HCT116 (cell line): ENCODE results near the gene ZNF536. TPM values are rescaled to one million over a fixed set of nuclear protein-coding genes. Genes with fewer than 3 reads are reported as not detected.

ENCODE experiments used
- ATAC-seq: fragments of 200-7000 bp; cut with Tn5 transposase; 2 replicates; pipeline ENCODE4 v1.9.1; 2020; ENCODE audit warnings: mild to moderate bottlenecking, moderate library complexity
- BruUV-seq: library from RNA; stranded (reverse); fragments of 400-500 nt; replicated peaks from 2 replicates; lab custom pipeline; 2021; lab: Mats Ljungman, UMichigan
- CTCF ChIA-PET: fragments of 300-600 bp; sonication (Branson Sonifier 250); formaldehyde crosslinking; loops from one replicate; lab custom pipeline; 2021; ENCODE audit warnings: antibody characterized with exemption; lab: Charles Lee
- POLR2A ChIA-PET: fragments of 300-600, 350-600 bp; sonication (Branson Sonifier 250); formaldehyde crosslinking; loops from one replicate; lab custom pipeline; 2021; ENCODE audit warnings: antibody characterized with exemption; lab: Charles Lee
- RAD21 ChIA-PET, 2 experiments: fragments of 300-600 bp; sonication (Branson Sonifier 250); formaldehyde crosslinking; loops; one replicate each; lab custom pipeline; 2023; ENCODE audit warnings: low total read pairs in 2 of 2; ENCODE audit not compliant: uncharacterized antibody in 2 of 2, unreplicated experiment in 2 of 2, low non-redundant PET in 1 of 2; lab: Charles Lee
- DNase-seq: peaks from one replicate; pipeline ENCODE4 v3.0.0-alpha.2; 2010; ENCODE audit warnings: low read depth, low spot score
- H2AFZ ChIP-seq: fragments of 200-600 bp; shearing (Covaris generic), sonication (generic); 2 replicates; pipeline ENCODE4 v1.6.1; 2017; ENCODE audit warnings: low read depth, mixed run types, mixed read lengths, antibody characterized with exemption, low read length; ENCODE audit not compliant: poor library complexity, severe bottlenecking
- H3K27ac ChIP-seq: 2 replicates; pipeline ENCODE4 v1.5.1; 2012; ENCODE audit warnings: low read depth, low read length
- H3K27me3 ChIP-seq: fragments of 200-600 bp; sonication (generic); 2 replicates; pipeline ENCODE4 v1.6.1; 2016; ENCODE audit warnings: mixed run types, low read length, mixed read lengths; ENCODE audit not compliant: insufficient read depth
- H3K36me3 ChIP-seq, 2 experiments: fragments of 200-500 bp in 1 of 2; fragments of 200-600 bp in 1 of 2; sonication (Bioruptor generic) in 1 of 2; sonication (generic) in 1 of 2; 2 replicates each; pipeline versions ENCODE4 v1.5.1 to v1.6.1; 2014 to 2016; ENCODE audit warnings: low read length in 2 of 2, inconsistent platforms in 1 of 2, mixed read lengths in 1 of 2, mixed run types in 1 of 2; ENCODE audit not compliant: insufficient read depth in 2 of 2, control insufficient read depth in 1 of 2
- H3K4me1 ChIP-seq, 2 experiments: fragments of 200-600 bp in 1 of 2; sonication (generic) in 1 of 2; 2 replicates each; pipeline versions ENCODE4 v1.5.1 to v1.6.1; 2012 to 2017; ENCODE audit warnings: low read length in 2 of 2, inconsistent platforms in 1 of 2, mild to moderate bottlenecking in 1 of 2, mixed read lengths in 1 of 2, mixed run types in 1 of 2, moderate library complexity in 1 of 2; ENCODE audit not compliant: insufficient read depth in 2 of 2, control insufficient read depth in 1 of 2
- H3K4me2 ChIP-seq: fragments of 200-600 bp; sonication (generic); 2 replicates; pipeline ENCODE4 v1.6.1; 2017; ENCODE audit warnings: mixed run types, low read length, mixed read lengths
- H3K4me3 ChIP-seq, 2 experiments: fragments of 200-600 bp in 1 of 2; sonication (generic) in 1 of 2; replicated peaks in 1 of 2; 2 replicates each; pipeline ENCODE4 v1.5.1; 2011 to 2016; ENCODE audit warnings: low read length in 2 of 2, control low read depth in 1 of 2, low read depth in 1 of 2, mild to moderate bottlenecking in 1 of 2, mixed read lengths in 1 of 2, mixed run types in 1 of 2
- H3K79me2 ChIP-seq: fragments of 200-600 bp; sonication (generic); 2 replicates; pipeline ENCODE4 v1.6.1; 2017; ENCODE audit warnings: mild to moderate bottlenecking, mixed run types, low read length, moderate library complexity, mixed read lengths; ENCODE audit not compliant: insufficient read depth
- H3K9ac ChIP-seq: fragments of 200-600 bp; sonication (generic); 2 replicates; pipeline ENCODE4 v1.6.1; 2016; ENCODE audit warnings: low read length, mixed read lengths
- H3K9me2 ChIP-seq: fragments of 200-600 bp; sonication (generic), shearing (Covaris generic); 2 replicates; pipeline ENCODE4 v1.6.1; 2017; ENCODE audit warnings: mixed run types, mild to moderate bottlenecking, moderate library complexity; ENCODE audit not compliant: insufficient read depth
- H3K9me3 ChIP-seq, 2 experiments: fragments of 200-500 bp in 1 of 2; fragments of 200-600 bp in 1 of 2; sonication (Bioruptor generic) in 1 of 2; sonication (generic) in 1 of 2; 2 replicates each; pipeline ENCODE4 v1.6.1; 2014 to 2017; ENCODE audit warnings: low read length in 2 of 2, mixed read lengths in 2 of 2, inconsistent platforms in 1 of 2, low read depth in 1 of 2, mild to moderate bottlenecking in 1 of 2, mixed run types in 1 of 2, moderate library complexity in 1 of 2; ENCODE audit not compliant: control insufficient read depth in 1 of 2, insufficient read depth in 1 of 2
- H4K20me1 ChIP-seq: fragments of 200-600 bp; sonication (generic), shearing (Covaris generic); 2 replicates; pipeline ENCODE4 v1.6.1; 2017; ENCODE audit warnings: mixed run types, mild to moderate bottlenecking, moderate library complexity; ENCODE audit not compliant: insufficient read depth
- CEBPB ChIP-seq: IDR thresholded peaks from 2 replicates; pipeline ENCODE4 v1.6.1; 2012; ENCODE audit warnings: low read depth
- EGR1 ChIP-seq: IDR thresholded peaks from 2 replicates; pipeline ENCODE4 v1.6.1; 2012; ENCODE audit warnings: low read depth
- ELF1 ChIP-seq: IDR thresholded peaks from 2 replicates; pipeline ENCODE4 v1.6.1; 2012; ENCODE audit warnings: low read depth, borderline replicate concordance
- EZH2phosphoT487 ChIP-seq: fragments of 200-600 bp; IDR thresholded peaks from 2 replicates; pipeline ENCODE4 v1.6.1; 2018; ENCODE audit warnings: antibody characterized with exemption, borderline replicate concordance
- FOSL1 ChIP-seq: IDR thresholded peaks from 2 replicates; pipeline ENCODE4 v1.6.1; 2012; ENCODE audit warnings: low read depth
- JUND ChIP-seq: IDR thresholded peaks from 2 replicates; pipeline ENCODE4 v1.6.1; 2012
- POLR2A ChIP-seq: IDR thresholded peaks from 2 replicates; pipeline ENCODE4 v1.7.0; 2011; ENCODE audit warnings: borderline replicate concordance; ENCODE audit not compliant: insufficient read depth, insufficient read length; ENCODE audit errors: extremely low read depth
- RAD21 ChIP-seq: IDR thresholded peaks from 2 replicates; pipeline ENCODE4 v1.6.1; 2012; ENCODE audit warnings: low read depth, mild to moderate bottlenecking
- REST ChIP-seq: IDR thresholded peaks from 2 replicates; pipeline ENCODE4 v1.6.1; 2012; ENCODE audit warnings: low read depth
- SIN3A ChIP-seq: IDR thresholded peaks from 2 replicates; pipeline ENCODE4 v1.6.1; 2012; ENCODE audit warnings: low read depth
- SP1 ChIP-seq: IDR thresholded peaks from 2 replicates; pipeline ENCODE4 v1.6.1; 2012; ENCODE audit warnings: low read depth
- SRF ChIP-seq: IDR thresholded peaks from 2 replicates; pipeline ENCODE4 v1.6.1; 2012; ENCODE audit warnings: low read depth
- TCF7L2 ChIP-seq: IDR thresholded peaks from 2 replicates; pipeline ENCODE4 v1.7.0; 2011; ENCODE audit warnings: borderline replicate concordance, inconsistent platforms; ENCODE audit not compliant: insufficient read depth, insufficient read length; ENCODE audit errors: extremely low read depth
- YY1 ChIP-seq: IDR thresholded peaks from 2 replicates; pipeline ENCODE4 v1.6.1; 2011; ENCODE audit warnings: low read length, low read depth, moderate library complexity, mild to moderate bottlenecking; ENCODE audit not compliant: insufficient replicate concordance; ENCODE audit errors: extremely low read depth
- ZBTB33 ChIP-seq: IDR thresholded peaks from 2 replicates; pipeline ENCODE4 v1.6.1; 2011; ENCODE audit warnings: mild to moderate bottlenecking, low read length, moderate library complexity; ENCODE audit not compliant: insufficient replicate concordance; ENCODE audit errors: extremely low read depth
- ZNF274 ChIP-seq: fragments of 200-500 bp; sonication (Bioruptor generic); IDR thresholded peaks from 2 replicates; pipeline ENCODE4 v1.6.1; 2014; ENCODE audit warnings: mild to moderate bottlenecking, low read depth, low read length, inconsistent platforms
- intact Hi-C: fragments of 100-400 bp; cut with micrococcal nuclease; formaldehyde crosslinking; loops from 2 replicates; pipeline ENCODE4 v1.10.0; 2022
- total RNA-seq: library from RNA; stranded (reverse); gene quantifications from one replicate; pipeline ENCODE4 v1.2.1, GENCODE V29; 2021; ENCODE audit not compliant: unreplicated experiment
- TF ChIP-seq, protein P1 (sequence below): IDR thresholded peaks from 2 replicates; pipeline ENCODE4 v1.6.1; 2012

The ZNF536 gene
- total RNA-seq, 1 experiment from 2014 or later: not detected

- Histone ChIP-seq H3K4me1 (no peaks in the 10 kb centered on the region), H3K9ac (no peak overlapping the region), H4K20me1 (no peaks in the 10 kb centered on the region), H3K27ac (no peak overlapping the region), H3K9me3 (no peaks in the 10 kb centered on the region), H2AFZ (no peak overlapping the region), H3K27me3 (peaks cover 23% of the 10 kb centered on the region), H3K4me2 (no peak overlapping the region), H3K4me3 (no peak overlapping the region), H3K36me3 (no peaks in the 10 kb centered on the region), H3K79me2 (no peaks in the 10 kb centered on the region), H3K9me2 (no peaks in the 10 kb centered on the region)
- CTCF ChIA-PET: no interaction called here
- intact Hi-C loops: no loop called here
- ATAC-seq (no peak), DNase-seq (no peak)
- BruUV-seq: no TSS peak
- TF ChIP-seq SIN3A (no peak), POLR2A (no peak), RAD21 (no peak), CEBPB (no peak), SP1 (no peak), YY1 (no peak), EGR1 (no peak), JUND (no peak), TCF7L2 (no peak), EZH2phosphoT487 (no peak), FOSL1 (no peak), SRF (no peak), ZNF274 (no peak), ZBTB33 (no peak), ELF1 (no peak), REST (no peak)
- TF ChIP-seq, protein P1, sequence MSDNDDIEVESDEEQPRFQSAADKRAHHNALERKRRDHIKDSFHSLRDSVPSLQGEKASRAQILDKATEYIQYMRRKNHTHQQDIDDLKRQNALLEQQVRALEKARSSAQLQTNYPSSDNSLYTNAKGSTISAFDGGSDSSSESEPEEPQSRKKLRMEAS: no peak
- RAD21 ChIA-PET: no interaction called here
- POLR2A ChIA-PET: no interaction called here
These were observed 47.5 kb downstream of the ZNF536 start for GRCh38 chr19:30419568-30420180.
